ENCODE measurements around the gene SMCO3.

DNA sequence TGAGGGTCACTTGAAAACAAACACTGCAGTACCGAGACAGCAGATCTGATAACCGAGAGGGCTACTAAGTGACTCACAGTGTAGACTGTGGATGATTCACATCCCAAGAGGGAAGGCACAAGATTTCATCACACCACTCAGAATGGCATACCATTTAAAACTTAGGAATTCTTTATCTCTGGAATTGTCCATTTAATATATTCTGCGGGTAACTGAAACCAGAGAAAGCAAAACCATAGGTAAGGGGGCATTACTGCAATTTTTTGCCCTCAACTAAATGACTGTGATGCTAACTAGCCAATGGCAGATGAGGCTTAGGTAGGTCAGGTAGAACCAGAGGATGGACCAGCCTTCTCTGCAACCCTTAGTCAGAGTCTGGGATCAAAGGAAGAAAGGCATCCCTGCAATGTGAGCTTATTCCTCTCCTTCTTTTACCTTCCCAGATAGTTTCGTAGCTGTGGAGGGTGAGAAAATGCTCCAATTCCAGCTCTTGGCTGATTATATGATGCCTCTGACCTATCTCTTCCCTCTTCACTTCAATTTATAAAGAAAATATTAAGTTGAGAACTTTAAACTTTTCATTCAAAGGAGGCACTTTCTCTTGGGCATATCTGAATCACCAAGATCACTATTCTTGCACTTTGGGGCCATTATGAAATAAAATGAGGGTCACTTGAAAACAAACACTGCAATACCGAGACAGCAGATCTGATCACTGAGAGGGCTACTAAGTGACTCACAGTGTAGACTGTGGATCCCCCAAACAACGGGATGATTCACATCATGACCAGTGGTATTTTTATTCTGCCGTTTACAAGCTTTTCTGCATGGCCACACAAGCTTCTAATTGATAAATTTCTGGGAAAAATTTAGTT, 22.6 kb upstream of the SMCO3 start:
- no peak for TF ChIP-seq CTCF (IDR thresholded peaks at IDR 0.05; ENCODE audit: low read depth, low read length)
- TF ChIP-seq POLR2A (IDR thresholded peaks at IDR 0.05; ENCODE audit: extremely low read depth, insufficient read length): no peak
- TF ChIP-seq, protein P1, sequence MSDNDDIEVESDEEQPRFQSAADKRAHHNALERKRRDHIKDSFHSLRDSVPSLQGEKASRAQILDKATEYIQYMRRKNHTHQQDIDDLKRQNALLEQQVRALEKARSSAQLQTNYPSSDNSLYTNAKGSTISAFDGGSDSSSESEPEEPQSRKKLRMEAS (IDR thresholded peaks at IDR 0.05; ENCODE audit: low read depth, low read length): no peak
- TF ChIP-seq MYC (IDR thresholded peaks at IDR 0.05; ENCODE audit: low read depth, low read length): no peak

All from NB4 (cell line).